Esophagus muscularis mucosa (tissue), 4 donors: Measurements from ENCODE around the gene EVL. TPM values are rescaled to one million over a fixed set of nuclear protein-coding genes. Genes with fewer than 3 reads are reported as not detected.
"Not testable (repeated sequence)": the region's sequence is repeated elsewhere in the genome, so short reads cannot be mapped to it uniquely, and the experiment has no call there.

Experiments used
- DNase-seq: peaks from one replicate; pipeline ENCODE4 v3.0.0-alpha.2; 2017; ENCODE audit errors: extremely low spot score
- H3K27ac ChIP-seq, 4 donors: fragments of 200-600 bp; sonication (generic); replicated peaks in 1 of 4; 1 replicate in 3 of 4; 2 replicates in 1 of 4; pipeline ENCODE4 v1.5.1; 2016 to 2019; ENCODE audit warnings: mild to moderate bottlenecking in 1 of 4
- H3K27me3 ChIP-seq, 4 donors: fragments of 200-600 bp; sonication (generic); one replicate each; pipeline versions ENCODE4 v1.5.1 to v1.6.0; 2016 to 2019
- H3K36me3 ChIP-seq, 4 donors: fragments of 200-600 bp; sonication (generic); one replicate each; pipeline ENCODE4 v1.5.1; 2016 to 2019
- H3K4me1 ChIP-seq, 4 donors: fragments of 200-600 bp; sonication (generic); one replicate each; pipeline ENCODE4 v1.5.1; 2016 to 2019
- H3K4me3 ChIP-seq, 4 donors: fragments of 200-600 bp; sonication (generic); 1 replicate in 2 of 4; 2 replicates in 2 of 4; pipeline ENCODE4 v1.5.1; 2016 to 2019; ENCODE audit warnings: mild to moderate bottlenecking in 4 of 4, moderate library complexity in 1 of 4
- H3K9me3 ChIP-seq, 4 donors: fragments of 200-600 bp; sonication (generic); 1 replicate in 3 of 4; 2 replicates in 1 of 4; pipeline ENCODE4 v1.5.1; 2016 to 2019
- EP300 ChIP-seq: sonication (generic); formaldehyde crosslinking; IDR thresholded peaks from one replicate; pipeline ENCODE4 v1.6.1; 2017; ENCODE audit warnings: antibody characterized with exemption
- POLR2A ChIP-seq: fragments of 450-650 bp; IDR thresholded peaks from one replicate; pipeline ENCODE4 v1.6.1; 2017; ENCODE audit warnings: antibody characterized with exemption, moderate library complexity, mild to moderate bottlenecking, low read depth
- POLR2AphosphoS5 ChIP-seq, 2 donors: sonication (generic); formaldehyde crosslinking; IDR thresholded peaks; one replicate each; pipeline ENCODE4 v1.6.1; 2017; ENCODE audit warnings: antibody characterized with exemption in 2 of 2
- WGBS: methylation state at CpG from one replicate; pipeline ENCODE4 v1.1.5; 2018; 5-methylcytosine and 5-hydroxymethylcytosine counted together
- intact Hi-C: fragments of 100-400 bp; cut with DNase I; formaldehyde crosslinking; loops from one replicate; pipeline ENCODE4 v1.15.1; 2023
- total RNA-seq, 4 donors: library from RNA; depleted of rRNA; stranded (reverse); fragments of >200 nt; gene quantifications; one replicate each; pipeline versions ENCODE4 v1.1.0 to v1.2.1, GENCODE V29; 2016
- TF ChIP-seq, protein P1 (sequence below), 3 experiments: fragments of 200-600 bp in 2 of 3; fragments of 450-650 bp in 1 of 3; sonication (generic) in 2 of 3; IDR thresholded peaks; one replicate each; pipeline ENCODE4 v1.5.1; 2017 to 2019; ENCODE audit warnings: antibody characterized with exemption in 3 of 3, mild to moderate bottlenecking in 2 of 3, moderate library complexity in 1 of 3

EVL gene
- total RNA-seq, 4 donors from 2014 or later: 27.0 to 43.9 (median 37.3) TPM

DNA sequence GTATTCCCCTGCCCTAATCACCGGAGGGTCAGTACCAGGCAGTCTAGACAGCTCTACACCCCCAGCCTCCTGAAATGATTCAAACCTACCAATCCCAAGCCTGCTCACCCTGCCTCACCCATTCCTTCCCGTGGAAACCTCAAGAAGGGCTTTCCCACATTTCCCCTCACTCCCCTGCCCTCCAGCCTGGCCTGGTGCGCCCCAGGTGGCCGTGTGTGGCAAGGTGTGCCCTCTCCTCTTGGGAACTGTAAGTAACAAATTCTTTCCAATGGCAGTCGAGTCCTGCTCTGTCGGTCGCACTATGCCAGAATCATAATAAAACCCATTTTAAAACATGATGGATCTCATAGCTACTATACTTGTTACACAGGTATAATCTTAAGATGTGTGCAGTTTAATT lies 108.1 kb downstream of the EVL start:
- Histone ChIP-seq H3K27me3 (peaks cover 0 to 43% (median 1%) of the 10 kb centered on the region in 4 donors), H3K36me3 (no peaks in the 10 kb centered on the region), H3K4me1 (no peaks in the 10 kb centered on the region), H3K4me3 (no peak overlapping the region), H3K27ac (no peak overlapping the region), H3K9me3 (no peaks in the 10 kb centered on the region)
- intact Hi-C loops: no loop called here
- WGBS: 79% methylated on average over 7 of the region's 7 CpGs
- no peak for TF ChIP-seq POLR2A
- no peak for TF ChIP-seq EP300
- no peak for TF ChIP-seq POLR2AphosphoS5 (IDR thresholded peaks at IDR 0.05)
- TF ChIP-seq, protein P1, sequence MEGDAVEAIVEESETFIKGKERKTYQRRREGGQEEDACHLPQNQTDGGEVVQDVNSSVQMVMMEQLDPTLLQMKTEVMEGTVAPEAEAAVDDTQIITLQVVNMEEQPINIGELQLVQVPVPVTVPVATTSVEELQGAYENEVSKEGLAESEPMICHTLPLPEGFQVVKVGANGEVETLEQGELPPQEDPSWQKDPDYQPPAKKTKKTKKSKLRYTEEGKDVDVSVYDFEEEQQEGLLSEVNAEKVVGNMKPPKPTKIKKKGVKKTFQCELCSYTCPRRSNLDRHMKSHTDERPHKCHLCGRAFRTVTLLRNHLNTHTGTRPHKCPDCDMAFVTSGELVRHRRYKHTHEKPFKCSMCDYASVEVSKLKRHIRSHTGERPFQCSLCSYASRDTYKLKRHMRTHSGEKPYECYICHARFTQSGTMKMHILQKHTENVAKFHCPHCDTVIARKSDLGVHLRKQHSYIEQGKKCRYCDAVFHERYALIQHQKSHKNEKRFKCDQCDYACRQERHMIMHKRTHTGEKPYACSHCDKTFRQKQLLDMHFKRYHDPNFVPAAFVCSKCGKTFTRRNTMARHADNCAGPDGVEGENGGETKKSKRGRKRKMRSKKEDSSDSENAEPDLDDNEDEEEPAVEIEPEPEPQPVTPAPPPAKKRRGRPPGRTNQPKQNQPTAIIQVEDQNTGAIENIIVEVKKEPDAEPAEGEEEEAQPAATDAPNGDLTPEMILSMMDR (IDR thresholded peaks at IDR 0.05): no peak
- DNase-seq: no peak

DNA sequence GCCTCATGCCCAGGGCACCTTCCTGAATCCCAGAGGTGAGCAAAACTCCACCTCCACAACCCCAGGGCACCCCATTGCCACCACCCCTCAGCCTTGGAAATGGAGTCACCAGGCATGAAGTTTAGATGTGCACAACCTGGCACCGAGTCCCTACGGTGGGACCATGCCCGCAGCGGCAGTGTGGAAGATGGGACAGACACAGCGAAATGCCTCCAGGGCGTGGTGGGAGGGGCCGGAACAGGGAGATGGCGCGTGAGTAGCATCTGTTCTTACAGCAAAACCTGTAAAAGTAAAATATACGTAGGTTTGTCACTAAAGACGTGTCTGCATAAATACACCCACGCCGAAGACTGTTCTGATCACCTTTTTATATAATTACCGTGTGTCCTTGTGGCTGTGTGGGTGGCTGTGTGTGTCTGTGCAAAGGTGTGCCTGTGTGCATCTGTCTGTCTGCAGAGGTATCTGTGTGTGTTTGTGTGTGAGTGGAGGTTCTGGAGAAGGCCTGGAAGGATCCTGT lies 111.6 kb downstream of the EVL start:
- H3K27me3 ChIP-seq: peaks cover 0 to 20% (median 1%) of the 10 kb centered on the region in 4 donors
- H3K9me3 ChIP-seq: no peaks in the 10 kb centered on the region
- no peaks in the 10 kb centered on the region for H3K36me3 ChIP-seq
- 93% methylated on average over 14 of the region's 14 CpGs for WGBS
- intact Hi-C loops: no loop called here
- H3K4me3 ChIP-seq: no peak overlapping the region
- no peaks in the 10 kb centered on the region for H3K4me1 ChIP-seq
- TF ChIP-seq EP300: no peak
- TF ChIP-seq POLR2A: no peak
- no peak for TF ChIP-seq POLR2AphosphoS5 (IDR thresholded peaks at IDR 0.05)
- TF ChIP-seq, protein P1 (IDR thresholded peaks at IDR 0.05): no peak
- no peak for DNase-seq
- H3K27ac ChIP-seq: no peak overlapping the region

DNA sequence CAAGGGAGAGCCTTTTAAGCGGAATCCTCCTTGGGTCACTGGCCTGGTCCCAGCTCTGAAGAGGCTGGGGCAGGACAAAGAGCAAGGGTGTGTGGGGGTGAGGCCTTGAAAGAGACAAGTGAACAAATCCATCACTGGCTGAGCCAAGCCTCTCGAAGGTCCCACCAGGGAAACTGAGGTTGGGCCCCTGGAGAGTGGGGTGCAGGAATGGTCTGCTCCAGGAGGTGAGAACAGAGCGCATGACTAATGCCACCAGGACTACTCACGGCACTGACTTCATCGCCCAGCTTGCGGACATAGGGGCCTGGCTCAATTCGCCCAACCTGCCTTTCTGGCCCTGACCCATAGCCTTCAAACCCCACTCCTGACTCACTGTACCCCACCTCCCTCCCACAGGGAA lies 113.5 kb downstream of the EVL start:
- H3K36me3 ChIP-seq: no peaks in the 10 kb centered on the region
- peaks cover 0 to 14% (median 1%) of the 10 kb centered on the region in 4 donors for H3K27me3 ChIP-seq
- 97% methylated on average over 6 of the region's 7 CpGs for WGBS
- H3K4me3 ChIP-seq: no peak overlapping the region
- H3K27ac ChIP-seq: no peak overlapping the region
- TF ChIP-seq POLR2AphosphoS5 (IDR thresholded peaks at IDR 0.05) (no peak), EP300 (no peak), POLR2A (no peak)
- TF ChIP-seq, protein P1 (IDR thresholded peaks at IDR 0.05): no peak
- no peak for DNase-seq
- intact Hi-C loops: no loop called here
- H3K9me3 ChIP-seq: no peaks in the 10 kb centered on the region
- H3K4me1 ChIP-seq: no peaks in the 10 kb centered on the region

DNA sequence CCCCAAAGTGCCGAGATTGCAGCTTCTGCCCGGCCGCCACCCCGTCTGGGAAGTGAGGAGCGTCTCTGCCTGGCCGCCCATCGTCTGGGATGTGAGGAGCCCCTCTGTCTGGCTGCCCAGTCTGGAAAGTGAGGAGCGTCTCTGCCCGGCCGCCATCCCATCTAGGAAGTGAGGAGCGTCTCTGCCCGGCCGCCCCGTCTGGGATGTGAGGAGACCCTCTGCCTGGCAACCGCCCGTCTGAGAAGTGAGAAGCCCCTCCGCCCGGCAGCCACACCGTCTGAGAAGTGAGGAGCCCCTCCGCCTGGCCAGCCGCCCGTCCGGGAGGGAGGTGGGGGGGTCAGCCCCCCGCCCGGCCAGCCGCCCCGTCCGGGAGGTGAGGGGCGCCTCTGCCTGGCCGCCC lies 115.4 kb downstream of the EVL start:
- intact Hi-C loops: not testable (repeated sequence)

DNA sequence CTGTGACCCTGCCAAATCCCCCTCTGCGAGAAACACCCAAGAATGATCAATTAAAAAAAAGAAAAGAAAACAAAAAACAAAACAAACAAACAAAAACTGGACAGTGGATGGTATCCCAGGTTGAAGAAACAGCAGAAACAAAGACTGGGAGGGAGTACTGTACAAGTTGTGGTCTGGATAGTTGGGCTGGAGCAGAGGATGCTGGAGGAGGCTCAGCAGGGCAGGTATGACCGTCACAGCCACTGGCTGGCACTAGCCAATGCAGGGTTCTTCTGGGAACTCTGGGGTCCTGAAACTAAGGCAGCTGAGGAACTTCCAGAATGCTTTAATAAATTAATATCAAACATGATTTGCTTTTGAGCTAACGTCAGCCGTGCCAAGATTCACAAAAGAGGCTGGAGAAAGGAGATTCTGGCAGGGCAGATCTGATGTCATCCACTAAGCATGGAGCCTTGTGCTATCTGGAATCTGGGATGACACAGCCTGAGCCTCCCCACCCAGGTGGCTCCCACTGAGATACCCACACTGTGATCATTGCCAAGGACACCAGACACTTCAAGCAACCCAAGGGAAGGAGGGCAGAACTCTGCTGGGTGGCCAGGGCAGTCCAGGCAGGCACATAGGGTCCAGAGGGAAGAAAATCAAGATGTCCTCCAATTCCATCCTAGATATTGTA lies 116.8 kb downstream of the EVL start:
- intact Hi-C loops, H3K9me3 ChIP-seq, H3K36me3 ChIP-seq, H3K27ac ChIP-seq, H3K27me3 ChIP-seq, H3K4me1 ChIP-seq, H3K4me3 ChIP-seq, DNase-seq: not testable (repeated sequence)
- WGBS: 80% methylated on average over 4 of the region's 4 CpGs

More for the DNA sequence above, 115.4 kb downstream of the EVL start:
- H3K4me3 ChIP-seq, H3K36me3 ChIP-seq, H3K27ac ChIP-seq, H3K9me3 ChIP-seq, H3K4me1 ChIP-seq, H3K27me3 ChIP-seq, DNase-seq: not testable (repeated sequence)
- WGBS: 92% methylated on average over 19 of the region's 30 CpGs
